ENCODE data around the gene NCOA1. TPM values are rescaled to one million over a fixed set of nuclear protein-coding genes. Genes with fewer than 3 reads are reported as not detected.
"Not testable (repeated sequence)": the region's sequence is repeated elsewhere in the genome, so short reads cannot be mapped to it uniquely, and the experiment has no call there.

Gene NCOA1
- total RNA-seq, 1 donor from 2014 or later, result 148 TPM

DNA sequence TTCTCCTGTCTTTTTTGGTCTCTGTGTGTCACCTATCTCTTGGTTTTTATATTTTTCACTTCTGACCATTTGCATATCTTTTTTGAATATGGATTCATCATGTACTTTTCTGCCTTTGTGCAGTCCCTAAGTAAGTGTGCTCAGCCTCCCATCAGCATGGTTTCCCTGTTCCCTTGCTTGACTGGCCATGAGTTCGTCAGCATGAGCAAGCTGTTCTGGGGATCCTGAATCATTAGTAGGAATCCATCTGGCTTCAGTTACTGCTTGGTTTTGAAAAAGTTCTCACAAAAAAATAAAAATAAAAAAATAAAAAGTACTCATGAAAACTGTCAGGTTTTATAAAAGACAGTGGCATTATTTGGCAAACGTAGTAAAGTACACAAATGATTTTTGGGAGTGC, 144.1 kb downstream of the NCOA1 start:
- no peak for DNase-seq

DNA sequence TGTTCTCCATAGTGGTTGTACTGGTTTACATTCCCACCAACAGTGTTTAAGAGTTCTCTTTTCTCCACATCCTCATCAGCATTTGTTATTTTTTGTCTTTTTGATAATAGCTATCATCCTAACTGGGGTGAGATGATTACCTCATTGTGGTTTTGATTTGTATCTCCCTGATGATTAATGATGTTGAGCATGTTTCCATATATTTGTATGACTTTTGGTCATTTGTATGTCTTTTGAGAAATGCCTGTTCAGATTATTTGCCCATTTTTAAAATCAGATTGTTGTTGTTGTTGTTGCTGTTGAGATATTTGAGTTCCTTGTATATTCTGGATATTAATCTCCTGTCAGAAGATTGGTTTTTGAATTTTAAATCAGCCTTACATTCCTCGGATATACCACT, 147.5 kb downstream of the NCOA1 start:
- no peak for DNase-seq

DNA sequence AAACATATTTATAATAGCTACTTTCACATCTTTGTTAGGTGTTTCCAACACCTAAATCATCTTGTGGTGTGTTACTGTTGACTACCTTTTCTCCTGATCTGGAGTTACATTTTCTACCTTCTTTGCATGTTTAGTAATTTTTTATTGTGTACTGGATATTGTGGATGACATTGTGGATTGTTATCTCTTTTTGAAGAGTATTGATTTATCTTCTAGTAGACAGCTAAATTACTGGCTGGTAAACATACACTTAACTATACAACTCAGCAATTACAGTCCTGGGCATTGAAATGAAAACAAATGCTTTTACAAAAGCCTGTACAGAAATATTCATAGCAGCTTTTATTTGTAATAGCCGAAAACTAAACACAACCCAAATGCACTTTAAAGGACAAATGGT, 151.3 kb downstream of the NCOA1 start:
- DNase-seq, result no peak

DNA sequence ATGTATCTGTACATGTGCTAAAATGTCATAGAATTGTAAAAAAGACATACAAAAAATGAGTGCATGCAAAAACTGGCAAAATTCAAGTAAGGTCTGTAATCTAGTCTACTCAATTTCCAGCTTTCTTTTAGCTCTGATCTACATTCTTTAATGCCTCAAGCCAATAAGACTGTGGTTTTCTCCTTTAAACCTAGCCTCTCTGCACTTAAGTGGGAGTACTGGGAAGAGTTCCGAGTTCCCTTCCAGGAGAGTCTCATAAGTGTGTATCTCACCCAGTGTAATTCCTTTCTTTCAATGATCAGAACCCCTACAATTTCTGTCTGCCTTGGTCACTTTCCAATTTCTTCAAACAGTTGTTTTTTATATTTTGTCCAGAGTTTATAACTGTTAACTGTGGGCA, 152.0 kb downstream of the NCOA1 start:
- DNase-seq, result no peak

DNA sequence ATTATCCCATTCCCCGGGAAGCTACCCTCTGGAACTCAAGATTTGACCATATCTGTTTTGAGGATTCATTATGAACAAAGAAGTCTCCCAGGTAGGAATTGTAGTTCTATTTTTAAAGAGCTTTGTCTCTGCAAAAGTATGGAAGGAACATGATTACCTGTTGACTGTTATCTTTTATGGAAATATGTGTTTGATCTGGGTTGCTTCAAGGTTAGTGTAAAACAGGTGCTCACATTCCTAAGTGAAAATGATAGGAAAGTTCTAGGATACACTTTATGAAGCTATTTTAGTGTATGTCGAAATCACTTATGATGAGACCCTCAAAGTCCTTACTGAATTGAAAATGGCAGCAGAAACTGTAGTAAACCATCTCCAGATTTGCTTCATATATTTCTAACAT, 153.0 kb downstream of the NCOA1 start:
- DNase-seq, result no peak

DNA sequence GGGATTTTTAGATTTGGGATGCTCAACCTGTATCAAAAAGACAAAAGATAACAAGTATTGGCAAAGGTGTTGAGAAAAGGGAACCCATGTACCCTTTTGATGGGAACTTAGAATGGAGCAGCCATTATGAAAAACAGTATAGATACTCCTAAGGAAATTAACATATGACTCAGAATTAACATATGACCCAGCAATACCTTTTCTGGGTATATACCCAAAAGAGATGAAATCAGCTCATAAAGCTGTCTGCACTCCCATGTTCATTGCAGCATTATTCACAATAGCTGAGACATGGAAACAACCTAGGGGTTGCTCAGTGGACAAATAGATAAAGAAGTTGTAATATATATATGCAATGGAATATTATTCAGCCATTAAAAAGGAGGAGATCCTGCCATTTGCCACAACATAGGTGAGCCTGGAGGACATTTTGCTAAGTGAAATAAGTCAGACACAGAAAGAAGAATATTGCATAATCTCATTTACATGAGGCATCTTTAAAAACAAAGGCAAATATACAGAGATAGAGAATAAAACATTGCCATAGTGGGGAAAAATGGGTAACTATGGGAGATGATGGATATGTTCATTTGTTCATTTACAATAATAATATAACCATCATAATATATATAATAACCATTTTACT, 160.1 kb downstream of the NCOA1 start:
- no peak for DNase-seq

DNA sequence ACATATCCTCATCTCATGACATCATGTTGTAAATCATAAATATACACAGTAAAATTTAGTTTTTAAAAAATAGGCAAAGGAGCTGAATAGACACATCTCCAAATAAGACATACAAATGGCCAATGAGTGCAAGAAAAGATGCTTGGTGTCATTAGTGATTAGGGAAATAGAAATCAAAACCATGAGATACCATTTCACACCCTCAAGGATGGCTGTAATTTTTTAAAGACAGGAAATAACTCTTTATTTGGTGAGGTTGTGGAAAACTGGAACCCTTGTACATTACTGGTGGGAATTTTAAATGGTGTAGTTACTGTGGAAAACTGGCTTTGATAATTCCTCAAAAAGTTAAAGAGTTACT, 160.6 kb downstream of the NCOA1 start:
- no peak for DNase-seq

DNA sequence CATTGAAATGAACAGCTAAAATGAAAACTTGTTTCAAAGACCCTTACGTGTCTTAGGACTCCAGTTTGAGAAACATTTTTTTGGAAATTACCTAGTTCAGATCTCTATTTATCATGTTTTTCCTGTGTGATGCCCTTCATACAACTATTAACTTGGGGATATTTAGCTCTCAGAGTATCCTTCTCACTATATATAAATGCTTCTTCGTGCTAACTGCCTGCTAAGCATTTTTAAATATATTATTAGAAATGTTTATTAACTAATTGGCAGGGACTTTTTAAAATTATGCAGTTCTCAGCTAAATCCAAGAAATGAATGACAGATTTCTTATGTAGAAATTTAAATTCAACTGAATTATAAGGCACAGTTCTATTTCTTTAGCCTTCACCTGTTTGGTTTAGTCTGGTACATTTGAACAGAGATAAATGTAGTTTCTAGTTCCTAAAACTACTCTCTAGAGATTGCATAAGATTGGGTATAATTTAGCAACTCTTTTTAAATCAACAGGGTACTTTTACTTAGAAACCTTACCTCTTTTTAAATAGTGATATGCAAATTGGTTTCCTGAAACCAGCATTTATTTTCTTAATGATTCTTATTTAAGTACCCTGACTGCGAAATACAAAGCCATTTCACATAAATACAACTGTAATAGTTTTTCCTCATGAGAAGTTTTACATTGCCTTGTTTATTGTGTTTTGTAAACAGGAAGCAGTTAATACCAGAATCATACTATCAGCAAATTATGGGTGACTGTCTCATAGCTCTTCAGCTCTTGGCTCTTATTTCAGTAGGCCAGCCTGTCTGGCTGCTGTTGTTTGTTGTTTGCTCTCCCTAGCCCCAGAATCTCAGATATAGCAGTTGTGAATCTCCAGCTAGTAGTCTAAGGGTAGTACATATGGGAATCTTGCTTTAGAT, 161.5 kb downstream of the NCOA1 start:
- DNase-seq, result no peak

DNA sequence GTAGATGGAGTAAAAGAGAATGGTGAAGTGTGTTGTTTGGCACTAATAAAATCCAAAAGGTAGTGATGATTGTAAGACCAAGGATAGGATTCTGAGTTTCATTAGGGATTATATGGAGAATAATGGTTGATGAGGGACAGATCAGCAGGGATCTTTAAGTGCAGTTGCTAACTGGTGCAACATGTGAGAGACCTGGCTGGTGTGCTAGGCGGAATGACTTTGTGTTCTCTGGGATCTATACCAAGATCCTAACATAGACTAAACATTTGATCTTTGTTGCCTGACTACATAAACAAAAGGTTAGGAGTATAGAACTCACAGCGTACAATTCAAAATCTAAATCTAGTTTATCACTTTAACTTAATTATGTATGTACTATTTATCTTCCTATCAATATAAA, 166.8 kb downstream of the NCOA1 start:
- no peak for DNase-seq

DNA sequence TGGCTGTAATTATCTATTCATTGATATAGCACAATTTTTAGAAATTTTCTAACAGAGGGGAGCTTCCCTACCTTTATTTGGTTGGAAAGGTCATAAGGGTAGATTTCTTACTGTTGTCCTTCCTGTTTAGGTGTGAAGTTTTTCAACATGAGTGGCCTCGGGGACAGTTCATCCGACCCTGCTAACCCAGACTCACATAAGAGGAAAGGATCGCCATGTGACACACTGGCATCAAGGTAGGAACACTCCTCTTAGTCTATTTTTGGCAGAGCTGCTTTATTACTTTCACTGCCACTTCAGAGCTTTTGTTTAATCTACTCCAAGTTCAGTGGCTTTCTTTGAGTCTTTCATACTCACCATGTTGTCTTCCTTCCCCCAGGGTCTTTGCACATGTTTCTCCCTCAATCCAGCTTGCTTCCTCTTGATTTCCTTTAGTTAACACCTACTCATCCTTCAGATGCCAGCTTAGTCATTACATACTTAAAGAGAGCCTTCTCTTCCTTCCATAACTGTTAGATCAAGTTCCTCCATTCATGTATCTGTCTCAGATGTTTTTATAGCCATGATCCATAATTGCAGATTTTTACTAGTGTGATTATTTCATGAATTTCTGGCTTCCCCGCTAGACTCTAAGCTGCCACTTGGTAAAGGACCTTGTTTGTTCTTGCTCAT, 167.6 kb downstream of the NCOA1 start:
- DNase-seq, result no peak

DNA sequence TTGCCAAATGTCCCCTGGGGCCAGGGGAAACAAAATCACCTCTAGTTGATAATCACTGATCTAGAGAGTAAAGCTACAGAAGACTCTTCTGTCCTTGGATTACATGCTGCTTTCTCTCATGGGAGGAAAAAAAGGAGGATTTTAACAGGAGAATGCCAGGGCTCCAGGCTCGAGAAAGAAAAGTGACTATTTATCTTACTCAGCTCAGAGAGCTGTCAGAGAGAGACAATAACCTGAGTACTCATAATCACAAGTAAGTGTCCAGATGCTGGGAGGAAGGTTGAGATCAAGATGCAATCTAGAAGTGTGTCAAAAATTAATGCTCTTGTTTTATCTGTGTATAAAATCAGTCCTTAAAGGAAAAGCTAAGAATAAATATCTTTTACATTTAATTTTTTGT, 168.8 kb downstream of the NCOA1 start:
- no peak for DNase-seq

DNA sequence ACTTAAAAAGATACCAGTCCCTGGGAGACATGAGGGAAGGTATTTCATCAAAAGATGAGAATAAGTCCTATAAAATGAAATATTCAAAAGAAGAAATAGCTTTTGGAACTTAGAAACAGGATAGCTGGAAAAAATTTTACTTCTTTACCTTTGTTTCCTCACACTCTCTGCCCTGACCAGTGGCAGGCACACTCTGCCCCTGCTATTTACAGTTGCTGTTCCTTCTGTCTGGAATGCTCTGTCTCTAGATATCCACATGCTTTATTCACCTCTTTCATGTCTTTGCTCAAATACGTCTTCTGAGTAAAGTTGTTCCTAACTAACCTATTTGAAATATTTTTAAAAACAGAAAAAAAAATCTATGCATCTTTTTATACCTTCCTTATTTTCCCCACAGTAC, 176.5 kb downstream of the NCOA1 start:
- no peak for DNase-seq

DNA sequence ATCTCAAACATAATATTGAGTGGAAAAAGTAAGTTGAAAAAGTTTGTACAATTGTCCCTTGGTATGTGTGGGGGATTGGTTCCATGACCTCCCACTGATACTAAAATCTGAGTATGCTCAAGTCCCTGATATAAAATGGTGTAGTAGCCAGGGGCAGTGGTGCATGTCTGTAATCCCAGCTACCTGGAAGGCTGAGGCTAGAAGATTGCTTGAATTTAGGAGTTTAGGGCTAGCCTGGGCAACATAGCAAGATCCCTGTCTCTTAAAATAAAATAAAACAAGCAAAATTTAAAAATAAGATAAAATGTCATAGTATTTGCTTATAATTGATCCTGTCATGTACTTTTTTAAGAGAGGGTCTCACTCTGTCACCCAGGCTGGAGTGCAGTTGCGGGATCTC, 180.2 kb downstream of the NCOA1 start:
- no peak for DNase-seq

DNA sequence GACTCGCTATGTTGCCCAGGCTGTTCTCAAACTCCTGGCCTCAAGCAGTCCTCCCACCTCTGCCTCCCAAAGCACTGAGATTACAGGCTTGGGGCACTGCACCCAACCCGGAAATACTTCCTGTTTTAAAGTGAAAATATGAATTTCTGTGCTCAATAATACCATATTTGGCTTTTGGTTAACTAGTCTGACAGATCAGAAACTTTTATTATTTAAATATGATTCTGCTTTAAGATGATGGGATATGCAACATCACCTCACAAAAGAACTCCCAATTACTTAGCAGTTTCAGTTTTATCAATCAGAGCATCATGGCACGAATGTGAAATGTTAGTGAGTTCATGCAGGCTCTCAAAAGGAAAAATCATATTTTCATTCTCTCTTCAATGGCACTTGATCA, 181.5 kb downstream of the NCOA1 start:
- DNase-seq, result no peak

DNA sequence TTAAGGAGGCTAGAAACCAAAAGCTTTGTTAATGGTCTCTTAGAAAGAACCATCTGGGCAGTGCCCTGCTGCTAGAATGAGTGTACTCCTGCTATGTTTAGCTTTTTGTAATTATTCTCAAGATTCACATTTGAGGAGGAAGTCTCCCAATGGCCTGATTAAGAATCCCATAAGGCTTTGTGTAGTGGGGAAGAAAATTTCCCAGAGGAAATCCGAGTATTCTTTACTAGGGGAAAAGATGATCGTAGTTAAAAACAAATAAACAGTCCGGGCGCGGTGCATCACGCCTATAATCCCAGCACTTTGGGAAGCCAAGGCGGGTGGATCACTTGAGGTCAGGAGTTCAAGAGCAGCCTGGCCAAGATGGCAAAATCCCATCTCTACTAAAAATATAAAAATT, 184.3 kb downstream of the NCOA1 start:
- DNase-seq, result no peak

DNA sequence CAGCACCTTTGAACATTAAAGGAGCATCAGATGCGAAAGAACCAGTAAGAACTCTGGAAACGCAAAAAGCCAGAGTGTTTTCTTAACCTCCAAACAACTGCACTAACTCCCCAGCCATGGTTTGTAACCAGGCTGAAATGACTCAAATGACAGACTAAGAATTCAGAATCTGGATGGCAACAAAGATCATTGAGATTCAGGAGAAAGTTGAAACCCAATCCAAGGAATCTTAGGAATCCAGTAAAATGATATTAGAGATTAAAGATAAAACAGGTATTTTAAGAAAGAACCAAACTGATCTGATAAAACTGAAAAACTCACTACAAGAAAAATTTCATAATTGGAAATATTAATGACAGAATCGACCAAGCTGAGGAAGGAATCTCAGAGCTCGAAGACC, 185.4 kb downstream of the NCOA1 start:
- DNase-seq, result no peak

DNA sequence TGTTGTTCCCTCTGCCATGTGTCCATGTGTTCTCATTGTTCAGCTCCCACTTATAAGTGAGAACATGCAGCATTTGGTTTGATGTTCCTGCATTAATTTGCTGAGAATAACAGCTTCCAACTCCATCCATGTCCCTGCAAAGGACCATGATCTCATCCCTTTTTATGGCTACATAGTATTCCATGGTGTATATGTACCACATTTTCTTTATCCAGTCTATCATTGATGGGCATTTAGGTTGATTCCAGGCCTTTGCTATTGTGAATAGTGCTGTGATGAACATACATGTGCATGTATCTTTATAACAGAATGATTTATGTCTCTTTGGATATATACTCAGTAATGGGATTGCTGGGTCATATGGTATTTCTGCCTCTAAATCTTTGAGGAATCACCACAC, 187.0 kb downstream of the NCOA1 start:
- not testable (repeated sequence) for DNase-seq

DNA sequence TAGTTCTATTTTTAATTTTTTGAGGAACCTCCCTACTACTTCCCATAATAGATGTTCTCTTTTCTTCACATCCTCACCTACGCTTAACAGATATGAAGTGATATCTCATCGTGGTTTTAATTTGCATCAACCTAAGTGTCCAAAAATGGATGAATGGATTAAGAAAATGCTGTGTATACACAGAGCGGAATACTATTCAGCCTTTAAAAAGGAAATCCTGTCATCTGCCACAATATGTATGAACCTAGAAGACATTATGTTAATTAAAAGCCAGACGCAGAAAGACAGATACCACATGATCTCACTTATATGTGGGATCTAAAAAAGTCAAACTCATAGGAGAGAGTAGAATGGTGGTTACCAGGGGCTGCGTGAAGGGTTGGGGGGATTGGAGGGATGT, 189.1 kb downstream of the NCOA1 start:
- DNase-seq, result no peak

DNA sequence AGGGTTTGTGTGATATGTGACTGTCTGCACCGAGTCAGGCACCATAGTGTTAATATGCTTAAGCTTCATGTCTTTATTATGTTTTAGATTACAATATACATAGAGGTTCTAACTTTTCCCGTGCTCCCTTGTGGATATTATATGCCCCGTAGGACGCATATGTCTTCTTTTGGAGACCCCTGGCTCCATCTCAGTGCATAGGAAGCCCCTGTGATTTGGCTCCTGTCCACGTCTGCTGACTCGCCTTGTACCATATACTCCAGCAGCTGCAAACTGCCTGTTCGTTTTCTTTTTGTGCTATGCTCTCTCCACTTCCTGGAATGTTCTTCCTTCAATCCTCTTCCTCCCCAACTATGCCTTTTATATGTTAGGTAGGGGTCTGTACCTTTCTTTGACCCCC, 191.2 kb downstream of the NCOA1 start:
- DNase-seq, result no peak

DNA sequence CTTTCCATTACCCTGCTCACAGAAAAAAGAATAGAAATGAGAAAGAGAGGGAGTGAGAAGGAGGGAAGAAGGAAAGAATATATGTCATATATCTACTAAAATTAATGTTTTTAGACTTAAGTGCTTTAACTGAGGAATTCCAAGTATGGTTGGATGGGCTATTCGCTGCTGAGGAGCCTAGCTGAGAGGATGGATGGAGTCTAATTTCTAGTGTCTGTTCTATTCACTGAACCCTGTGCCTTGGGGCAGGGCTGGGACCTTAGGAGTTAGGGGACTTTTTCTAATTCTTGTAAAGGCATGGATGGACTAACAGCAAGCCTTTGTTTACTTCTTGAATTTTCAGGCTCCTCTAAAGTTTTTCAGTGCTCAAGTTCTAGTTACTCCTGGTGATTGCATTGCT, 192.4 kb downstream of the NCOA1 start:
- no peak for DNase-seq

DNA sequence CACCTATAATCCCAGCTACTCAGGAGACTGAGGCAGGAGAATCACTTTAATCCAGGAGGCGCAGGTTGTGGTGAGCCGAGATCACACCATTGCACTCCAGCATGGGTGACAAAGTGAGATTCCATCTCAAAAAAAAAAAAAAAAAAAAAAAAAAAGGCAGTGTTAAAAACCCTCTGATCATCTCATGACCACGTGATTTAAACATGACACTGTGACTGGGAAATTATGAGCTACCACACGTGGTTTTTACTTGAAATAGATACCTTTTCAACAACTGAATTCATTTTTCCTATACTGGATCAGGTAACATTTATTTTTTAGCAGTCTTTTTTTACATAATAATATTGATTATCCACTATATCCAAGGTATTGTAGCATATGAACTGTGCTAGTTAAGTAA, 199.5 kb downstream of the NCOA1 start:
- DNase-seq, result no peak

DNA sequence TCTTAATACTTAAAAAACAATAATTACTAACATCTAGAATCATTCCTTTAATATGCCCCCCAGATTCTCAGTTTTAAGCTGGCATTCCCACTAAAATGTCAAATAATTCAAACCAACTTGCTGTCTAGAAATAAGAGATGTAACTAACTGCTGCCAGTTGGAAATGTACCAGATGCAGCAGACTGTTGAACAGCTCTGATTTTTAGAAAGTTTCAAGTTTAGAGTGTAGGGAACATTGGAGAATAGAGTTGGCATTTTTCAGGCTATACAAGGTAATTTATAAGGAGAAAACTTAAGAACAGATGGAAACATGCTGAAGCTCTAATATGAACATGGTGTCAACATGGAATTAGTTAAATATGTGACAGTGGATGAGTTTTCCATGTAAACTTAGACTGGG, 200.8 kb downstream of the NCOA1 start:
- no peak for DNase-seq

DNA sequence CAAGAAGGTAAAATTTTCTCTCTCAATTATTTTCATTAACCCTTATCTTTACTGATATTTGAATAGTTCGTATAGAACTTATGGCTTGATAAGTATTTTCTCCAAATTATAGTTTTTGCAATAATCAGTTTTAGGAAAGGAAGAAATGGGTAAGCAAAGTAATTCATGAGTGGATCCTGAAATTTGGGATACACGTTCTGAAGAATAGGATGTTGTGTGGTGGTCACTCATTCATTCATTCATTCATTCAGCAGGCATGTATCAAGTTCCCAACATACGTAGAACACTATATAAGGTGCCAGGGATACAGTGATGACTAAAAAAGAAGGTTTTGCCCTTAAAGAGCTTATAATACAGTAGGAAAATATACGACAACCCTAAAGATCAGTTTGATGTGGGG, 206.7 kb downstream of the NCOA1 start:
- no peak for DNase-seq

DNA sequence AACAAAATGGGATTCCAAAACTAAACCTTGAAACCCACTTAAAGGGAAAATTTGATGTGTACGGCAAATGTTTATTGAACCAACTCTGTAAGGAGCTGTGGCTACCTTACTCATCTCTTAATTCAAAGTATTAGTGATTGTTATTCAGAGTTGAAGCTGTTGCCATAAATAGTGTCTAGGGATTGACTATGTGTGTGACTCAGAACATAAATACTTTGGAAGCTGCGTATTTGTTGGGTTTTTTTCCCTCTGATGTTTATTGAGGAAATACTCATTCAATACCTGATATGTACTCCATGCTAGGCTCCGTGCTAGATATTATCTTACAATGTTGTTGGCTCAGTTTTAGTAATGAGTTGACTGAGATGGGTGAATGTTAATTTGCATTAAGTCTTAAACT, 211.7 kb downstream of the NCOA1 start:
- DNase-seq, result no peak

Measured in occipital lobe (tissue), 2 donors.